Ascending aorta (tissue), 2 donors: Measurements from ENCODE around the gene HMCN2. TPM values are rescaled to one million over a fixed set of nuclear protein-coding genes. Genes with fewer than 3 reads are reported as not detected.

Experiments used
- DNase-seq, 2 donors: peaks; one replicate each; pipeline ENCODE4 v3.0.0-alpha.2; 2019; ENCODE audit warnings: low spot score in 2 of 2
- H3K27ac ChIP-seq, 2 donors: fragments of 200-600 bp; sonication (generic); one replicate each; pipeline ENCODE4 v1.5.1; 2016 to 2017; ENCODE audit warnings: mild to moderate bottlenecking in 1 of 2
- H3K27me3 ChIP-seq: fragments of 200-600 bp; sonication (generic); one replicate; pipeline ENCODE4 v1.5.1; 2017
- H3K36me3 ChIP-seq, 2 donors: fragments of 200-600 bp; sonication (generic); one replicate each; pipeline ENCODE4 v1.5.1; 2016
- H3K4me1 ChIP-seq, 2 donors: fragments of 200-600 bp; sonication (generic); one replicate each; pipeline ENCODE4 v1.5.1; 2016 to 2017; ENCODE audit warnings: mild to moderate bottlenecking in 1 of 2
- H3K4me3 ChIP-seq, 2 donors: fragments of 200-600 bp; sonication (generic); one replicate each; pipeline ENCODE4 v1.5.1; 2016 to 2017; ENCODE audit warnings: mild to moderate bottlenecking in 1 of 2
- H3K9me3 ChIP-seq, 2 donors: fragments of 200-600 bp; sonication (generic); one replicate each; pipeline ENCODE4 v1.5.1; 2016
- intact Hi-C: fragments of 100-400 bp; cut with DNase I; formaldehyde crosslinking; loops from one replicate; pipeline ENCODE4 v1.15.1; 2023
- total RNA-seq: library from RNA; depleted of rRNA; stranded (reverse); fragments of >200 nt; gene quantifications from one replicate; pipeline ENCODE4 v1.1.0, GENCODE V29; 2016
- TF ChIP-seq, protein P1 (sequence below), 3 experiments: fragments of 200-600 bp in 2 of 3; fragments of 450-650 bp in 1 of 3; sonication (generic) in 2 of 3; IDR thresholded peaks; one replicate each; pipeline ENCODE4 v1.5.1; 2016 to 2019; ENCODE audit warnings: antibody characterized with exemption in 3 of 3, mild to moderate bottlenecking in 1 of 3, moderate library complexity in 1 of 3

The HMCN2 gene
- total RNA-seq, 1 donor from 2014 or later = 7.5 TPM

DNA sequence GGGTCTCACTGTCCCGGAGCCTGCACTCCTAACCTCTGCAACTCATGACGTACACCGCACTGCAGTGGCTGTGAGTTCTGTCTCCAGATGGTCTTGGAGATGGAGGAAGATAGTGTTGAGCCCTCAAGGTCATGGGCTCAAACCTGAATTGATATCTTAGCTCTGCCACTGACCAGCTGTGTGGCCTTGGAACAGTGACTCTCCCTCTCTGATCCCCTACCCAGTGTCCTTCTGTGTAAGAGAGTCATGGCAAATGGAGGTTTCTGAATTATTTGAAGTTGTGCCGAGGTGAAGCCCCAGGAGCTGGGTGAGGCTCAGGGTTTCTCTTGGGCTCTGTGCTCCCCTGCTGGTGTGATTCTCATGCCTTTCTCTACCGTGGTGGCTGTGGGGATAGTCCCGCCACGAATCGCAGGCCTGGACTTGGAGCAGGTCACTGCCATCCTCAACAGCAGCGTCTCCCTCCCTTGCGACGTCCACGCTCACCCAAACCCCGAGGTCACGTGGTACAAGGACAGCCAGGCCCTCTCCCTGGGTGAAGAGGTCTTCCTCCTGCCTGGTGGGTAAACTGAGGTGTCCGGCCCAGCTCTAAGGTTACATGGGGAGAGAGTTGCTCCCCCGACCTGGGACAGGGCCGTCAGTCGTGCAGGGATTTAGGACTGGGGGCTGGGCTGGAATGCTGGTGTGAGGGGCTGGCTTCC is 118.6 kb downstream of the HMCN2 start:
- intact Hi-C loops = no loop called here
- Histone ChIP-seq H3K27ac (no peak overlapping the region), H3K36me3 (no peaks in the 10 kb centered on the region), H3K27me3 (no peaks in the 10 kb centered on the region), H3K4me3 (no peak overlapping the region), H3K4me1 (no peaks in the 10 kb centered on the region), H3K9me3 (no peaks in the 10 kb centered on the region)
- DNase-seq = no peak
- TF ChIP-seq, protein P1, sequence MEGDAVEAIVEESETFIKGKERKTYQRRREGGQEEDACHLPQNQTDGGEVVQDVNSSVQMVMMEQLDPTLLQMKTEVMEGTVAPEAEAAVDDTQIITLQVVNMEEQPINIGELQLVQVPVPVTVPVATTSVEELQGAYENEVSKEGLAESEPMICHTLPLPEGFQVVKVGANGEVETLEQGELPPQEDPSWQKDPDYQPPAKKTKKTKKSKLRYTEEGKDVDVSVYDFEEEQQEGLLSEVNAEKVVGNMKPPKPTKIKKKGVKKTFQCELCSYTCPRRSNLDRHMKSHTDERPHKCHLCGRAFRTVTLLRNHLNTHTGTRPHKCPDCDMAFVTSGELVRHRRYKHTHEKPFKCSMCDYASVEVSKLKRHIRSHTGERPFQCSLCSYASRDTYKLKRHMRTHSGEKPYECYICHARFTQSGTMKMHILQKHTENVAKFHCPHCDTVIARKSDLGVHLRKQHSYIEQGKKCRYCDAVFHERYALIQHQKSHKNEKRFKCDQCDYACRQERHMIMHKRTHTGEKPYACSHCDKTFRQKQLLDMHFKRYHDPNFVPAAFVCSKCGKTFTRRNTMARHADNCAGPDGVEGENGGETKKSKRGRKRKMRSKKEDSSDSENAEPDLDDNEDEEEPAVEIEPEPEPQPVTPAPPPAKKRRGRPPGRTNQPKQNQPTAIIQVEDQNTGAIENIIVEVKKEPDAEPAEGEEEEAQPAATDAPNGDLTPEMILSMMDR (IDR thresholded peaks at IDR 0.05) = no peak

DNA sequence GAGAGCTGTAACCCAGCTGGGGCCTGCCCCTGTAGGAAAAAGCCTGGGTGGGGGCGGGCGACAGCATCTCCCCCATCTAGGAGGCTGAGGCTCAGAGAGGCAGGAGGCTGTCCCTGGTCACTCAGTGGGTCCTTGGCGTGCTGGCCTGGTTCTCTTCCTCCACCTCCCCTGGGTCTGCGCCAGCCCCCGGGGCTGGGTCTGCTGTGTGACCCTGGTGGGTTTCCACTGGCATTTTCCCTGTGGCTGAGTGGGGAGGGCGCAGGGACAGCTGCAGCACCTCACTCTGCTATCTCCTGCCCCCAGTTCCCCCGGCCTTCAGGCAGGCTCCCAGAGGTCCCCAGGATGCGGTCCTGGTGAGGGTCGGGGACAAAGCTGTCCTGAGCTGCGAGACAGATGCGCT is 119.7 kb downstream of the HMCN2 start:
- H3K36me3 ChIP-seq = no peaks in the 10 kb centered on the region
- H3K4me1 ChIP-seq = no peaks in the 10 kb centered on the region
- no peaks in the 10 kb centered on the region for H3K9me3 ChIP-seq
- intact Hi-C loops = no loop called here
- H3K4me3 ChIP-seq = no peak overlapping the region
- no peaks in the 10 kb centered on the region for H3K27me3 ChIP-seq
- TF ChIP-seq, protein P1 (IDR thresholded peaks at IDR 0.05) = no peak
- no peak for DNase-seq
- H3K27ac ChIP-seq = no peak overlapping the region

DNA sequence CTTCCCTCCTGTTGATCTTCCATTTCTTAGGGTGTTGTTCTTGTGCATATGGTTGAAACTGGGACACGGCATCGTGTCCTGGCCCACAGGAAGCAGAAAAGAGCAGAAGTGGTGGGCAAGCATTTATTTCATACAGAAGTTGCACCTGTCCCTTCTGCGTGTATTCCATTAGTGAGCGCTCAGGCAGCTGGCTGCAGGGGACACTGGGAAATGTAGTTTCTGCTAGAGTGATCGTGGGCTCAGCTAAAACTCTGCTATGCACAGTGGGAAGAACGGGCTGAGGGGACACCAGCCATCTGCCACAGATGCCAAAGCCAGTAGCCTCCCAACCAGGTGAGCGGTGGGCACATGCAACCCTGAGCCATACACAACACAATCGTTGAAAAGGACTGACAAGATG is 121.8 kb downstream of the HMCN2 start:
- TF ChIP-seq, protein P1 (IDR thresholded peaks at IDR 0.05) = no peak
- no peaks in the 10 kb centered on the region for H3K27me3 ChIP-seq
- no peaks in the 10 kb centered on the region for H3K4me1 ChIP-seq
- H3K27ac ChIP-seq = no peak overlapping the region
- no peaks in the 10 kb centered on the region for H3K9me3 ChIP-seq
- intact Hi-C loops = no loop called here
- H3K4me3 ChIP-seq = no peak overlapping the region
- no peaks in the 10 kb centered on the region for H3K36me3 ChIP-seq
- no peak for DNase-seq

DNA sequence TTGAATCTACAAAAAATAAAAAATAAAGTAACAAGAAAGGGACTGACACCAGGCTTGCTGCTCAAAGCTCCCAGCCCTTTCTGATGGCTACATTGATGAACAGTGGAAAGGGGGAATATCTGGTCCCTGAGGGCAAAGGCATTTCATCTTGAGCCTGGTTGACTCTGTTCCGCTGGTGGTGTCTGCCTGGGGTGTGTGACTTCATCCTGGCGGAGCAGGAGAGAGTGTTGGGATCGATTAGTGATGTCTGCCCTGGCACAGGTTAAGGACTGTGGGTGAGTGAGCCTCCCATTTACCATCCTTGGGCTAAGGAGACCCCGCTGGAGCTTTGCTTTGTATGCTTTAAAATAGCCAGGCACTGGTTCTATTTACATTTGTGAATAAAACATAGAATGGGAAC is 122.3 kb downstream of the HMCN2 start:
- H3K4me1 ChIP-seq = no peaks in the 10 kb centered on the region
- no peak for DNase-seq
- TF ChIP-seq, protein P1 (IDR thresholded peaks at IDR 0.05) = no peak
- H3K27me3 ChIP-seq = no peaks in the 10 kb centered on the region
- no peaks in the 10 kb centered on the region for H3K36me3 ChIP-seq
- no peak overlapping the region for H3K4me3 ChIP-seq
- no peaks in the 10 kb centered on the region for H3K9me3 ChIP-seq
- intact Hi-C loops = no loop called here
- H3K27ac ChIP-seq = no peak overlapping the region

DNA sequence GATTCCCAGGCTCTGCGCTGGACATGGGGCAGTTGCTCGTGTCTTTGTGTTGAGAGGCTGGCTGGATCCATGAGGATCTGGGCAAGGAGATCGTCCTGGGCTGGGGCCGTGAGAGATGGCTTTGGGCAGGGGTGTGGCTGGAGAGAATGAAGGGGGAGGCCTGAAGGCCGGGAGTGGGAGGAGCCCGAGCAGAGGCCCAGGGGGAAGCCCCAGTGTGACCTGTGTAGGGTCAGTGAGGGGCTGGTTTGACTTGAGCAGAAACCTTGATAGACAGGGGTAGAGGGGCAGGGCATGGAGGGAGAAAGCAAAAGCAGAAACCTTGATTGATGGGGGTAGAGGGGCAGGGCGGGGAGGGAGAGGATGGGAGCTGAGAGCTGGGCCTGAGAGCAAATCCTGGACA is 124.8 kb downstream of the HMCN2 start:
- no peaks in the 10 kb centered on the region for H3K36me3 ChIP-seq
- H3K27ac ChIP-seq = no peak overlapping the region
- no peak for DNase-seq
- H3K4me1 ChIP-seq = no peaks in the 10 kb centered on the region
- no peaks in the 10 kb centered on the region for H3K27me3 ChIP-seq
- no peaks in the 10 kb centered on the region for H3K9me3 ChIP-seq
- H3K4me3 ChIP-seq = no peak overlapping the region
- intact Hi-C loops = no loop called here
- TF ChIP-seq, protein P1 (IDR thresholded peaks at IDR 0.05) = no peak

DNA sequence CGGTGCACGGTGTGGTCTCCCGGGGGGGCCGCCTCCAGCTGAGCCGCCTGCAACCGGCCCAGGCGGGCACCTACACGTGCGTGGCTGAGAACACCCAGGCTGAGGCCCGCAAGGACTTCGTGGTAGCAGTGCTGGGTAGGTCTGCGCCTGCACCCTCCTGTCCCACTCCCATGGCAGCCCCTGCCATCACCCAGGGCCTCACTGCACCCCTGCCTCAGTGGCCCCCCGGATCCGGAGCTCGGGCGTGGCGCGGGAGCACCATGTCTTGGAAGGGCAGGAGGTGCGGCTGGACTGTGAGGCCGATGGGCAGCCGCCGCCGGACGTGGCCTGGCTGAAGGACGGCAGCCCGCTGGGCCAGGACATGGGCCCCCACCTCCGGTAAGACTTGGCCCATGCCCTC is 125.4 kb downstream of the HMCN2 start:
- H3K4me1 ChIP-seq = no peaks in the 10 kb centered on the region
- intact Hi-C loops = no loop called here
- no peaks in the 10 kb centered on the region for H3K36me3 ChIP-seq
- H3K27me3 ChIP-seq = no peaks in the 10 kb centered on the region
- DNase-seq = no peak
- TF ChIP-seq, protein P1 (IDR thresholded peaks at IDR 0.05) = no peak
- no peak overlapping the region for H3K27ac ChIP-seq
- H3K4me3 ChIP-seq = no peak overlapping the region
- no peaks in the 10 kb centered on the region for H3K9me3 ChIP-seq
